Activated T-helper 1 cell treated with anti-CD3 and anti-CD28 coated beads, Interleukin-2, amount 50 U/mL, for 16 hours (primary cell): ENCODE measurements around the gene NREP.
"Not testable (repeated sequence)": the region's sequence is repeated elsewhere in the genome, so short reads cannot be mapped to it uniquely, and the experiment has no call there.

ENCODE experiments used
- DNase-seq, 2 donors: peaks; one replicate each; pipeline ENCODE4 v3.0.0-alpha.2; 2020; ENCODE audit warnings: low read depth in 1 of 2, low spot score in 1 of 2

NREP gene

DNA sequence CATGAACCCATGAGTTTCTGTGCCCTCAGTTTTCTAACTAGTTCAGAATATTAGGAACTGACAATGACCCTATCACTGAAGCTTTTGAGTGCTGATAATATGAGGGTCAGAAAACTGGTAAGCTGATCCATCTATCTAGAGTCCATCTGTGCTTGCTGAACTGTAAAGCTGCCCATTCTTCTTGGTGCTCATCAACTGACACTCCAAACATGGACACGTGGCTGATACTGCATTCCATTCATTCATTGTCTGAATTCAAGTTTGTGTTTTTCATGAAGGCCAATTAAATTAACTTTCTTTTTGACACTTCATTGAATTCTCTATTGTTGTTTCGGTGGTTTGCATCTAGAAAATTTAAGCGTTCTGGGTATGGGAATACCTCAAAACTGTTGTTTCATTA lies 17.6 kb downstream of the NREP start:
- no peak for DNase-seq

DNA sequence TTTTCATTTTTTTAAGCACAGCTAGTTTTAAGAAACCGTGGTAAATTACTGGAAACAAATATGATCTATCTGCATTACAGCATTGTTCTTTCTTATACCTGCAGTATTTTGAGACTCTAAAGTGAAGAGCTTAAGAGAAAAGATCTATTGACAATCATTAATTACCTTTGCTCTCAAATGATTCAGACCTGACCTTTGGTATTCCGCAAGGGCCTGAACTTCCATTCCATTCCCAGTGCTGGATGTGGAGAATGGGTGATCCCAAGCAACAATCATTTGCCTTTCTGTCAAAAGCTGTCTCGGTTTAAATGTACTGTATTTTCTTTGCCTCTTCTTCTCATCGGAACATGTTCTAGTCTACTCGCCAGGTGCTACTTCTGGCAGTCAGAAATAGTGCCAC lies 18.9 kb downstream of the NREP start:
- no peak for DNase-seq

DNA sequence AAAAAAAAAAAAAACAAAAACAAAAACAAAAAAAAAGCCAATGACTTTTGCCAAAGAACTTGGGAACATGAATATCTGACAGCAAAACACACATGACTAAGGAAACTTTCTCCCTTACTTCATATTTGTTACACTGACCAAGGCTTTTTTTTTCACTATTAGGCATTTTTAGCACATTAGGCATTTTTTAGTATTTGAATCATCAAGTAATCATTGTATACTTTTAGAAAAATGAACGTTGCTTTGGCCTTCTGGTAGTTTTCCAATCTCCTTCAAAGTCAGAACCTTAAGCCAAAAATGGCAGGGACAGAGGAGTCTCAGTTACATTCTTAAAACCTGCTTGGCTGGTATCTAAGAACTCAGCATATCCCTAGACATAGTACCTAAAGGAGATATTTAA lies 19.3 kb downstream of the NREP start:
- no peak for DNase-seq

DNA sequence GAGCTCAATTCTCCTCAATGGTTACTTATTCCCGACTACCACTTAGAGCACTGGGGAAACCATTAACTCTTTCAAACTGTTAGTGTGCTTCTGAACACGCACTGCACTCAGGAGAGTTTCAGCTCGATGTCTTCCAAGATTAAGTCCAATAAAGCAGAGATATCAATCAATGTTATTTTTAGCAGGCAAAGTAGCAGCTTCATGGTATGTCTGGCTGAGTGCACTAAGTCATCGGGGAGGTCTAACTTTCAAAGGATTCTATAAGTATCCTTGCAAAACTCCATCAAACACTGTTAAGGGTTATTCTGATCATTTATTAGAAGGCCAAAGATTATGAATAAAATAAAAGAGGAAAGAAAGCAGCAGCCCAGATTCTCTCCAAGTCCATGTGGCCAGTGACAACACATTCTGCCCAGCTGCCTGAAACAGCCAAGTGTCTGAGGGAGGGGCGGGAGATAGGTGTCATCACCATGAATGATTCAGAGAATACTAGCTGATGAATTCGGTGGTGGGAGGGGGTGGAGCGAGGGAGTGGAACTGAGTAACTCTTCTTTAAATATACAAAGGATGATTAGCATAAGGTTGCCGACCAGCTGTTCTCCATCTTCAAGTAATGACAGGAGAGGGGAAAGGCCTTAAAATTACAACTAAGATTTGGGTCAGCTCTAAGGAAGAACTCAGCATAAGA lies 21.3 kb downstream of the NREP start:
- DNase-seq = no peak

DNA sequence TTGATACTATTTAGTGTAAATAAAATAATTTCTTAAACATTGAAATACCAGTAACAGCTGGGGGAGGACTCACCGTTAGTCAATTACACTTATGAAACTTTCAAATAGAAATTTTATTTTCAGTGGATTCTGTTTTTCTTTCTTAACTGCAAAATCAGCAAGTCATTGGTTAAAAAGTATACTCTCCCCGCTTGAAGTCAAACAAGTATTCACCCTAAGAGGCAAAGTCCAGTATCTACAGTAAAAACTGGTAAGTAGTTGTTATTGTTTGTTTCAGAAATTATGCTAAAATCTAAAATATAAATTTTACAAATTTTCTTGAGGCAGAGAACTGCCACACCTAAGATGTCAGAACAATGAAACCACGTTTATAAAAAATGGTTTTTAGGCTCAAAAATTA lies 22.4 kb downstream of the NREP start:
- DNase-seq = no peak

DNA sequence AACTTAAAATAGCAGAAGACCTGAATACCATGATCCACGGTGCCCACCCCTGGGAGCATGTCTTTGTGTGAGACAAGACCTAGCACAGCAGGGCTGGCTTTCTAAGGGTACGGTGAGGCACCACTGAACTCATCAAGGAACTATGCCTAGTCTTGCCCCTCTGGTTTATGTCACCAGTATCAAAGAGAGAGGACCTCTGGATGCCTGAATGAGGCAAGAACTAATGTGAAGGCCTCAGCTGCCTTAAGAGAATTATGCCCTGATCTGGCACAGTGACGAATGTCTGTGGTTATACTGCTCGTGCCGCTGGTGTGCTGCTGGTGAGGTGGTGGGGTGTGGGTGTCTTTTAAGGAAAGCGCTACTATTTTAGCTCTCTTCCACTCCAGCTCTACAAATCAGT lies 23.0 kb downstream of the NREP start:
- DNase-seq = no peak

DNA sequence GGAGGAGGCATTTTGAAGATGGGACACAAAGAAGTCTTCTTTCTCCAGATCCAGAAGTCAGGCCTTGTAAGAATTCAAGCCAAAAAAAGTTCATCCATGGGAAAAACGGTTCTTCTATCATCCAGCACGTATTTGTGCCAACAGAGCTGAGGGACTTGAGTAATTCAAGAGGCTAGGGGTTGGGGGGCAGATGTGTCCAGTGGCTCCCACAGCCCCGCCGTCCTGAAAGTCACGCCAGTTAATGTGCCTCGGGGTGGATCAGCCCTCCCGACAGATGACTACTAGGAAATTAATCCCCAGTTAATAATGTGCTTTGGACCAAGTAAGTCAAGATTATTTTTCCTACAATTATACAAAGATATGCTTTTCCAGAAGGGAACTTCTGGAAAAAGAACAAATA lies 23.4 kb downstream of the NREP start:
- no peak for DNase-seq

DNA sequence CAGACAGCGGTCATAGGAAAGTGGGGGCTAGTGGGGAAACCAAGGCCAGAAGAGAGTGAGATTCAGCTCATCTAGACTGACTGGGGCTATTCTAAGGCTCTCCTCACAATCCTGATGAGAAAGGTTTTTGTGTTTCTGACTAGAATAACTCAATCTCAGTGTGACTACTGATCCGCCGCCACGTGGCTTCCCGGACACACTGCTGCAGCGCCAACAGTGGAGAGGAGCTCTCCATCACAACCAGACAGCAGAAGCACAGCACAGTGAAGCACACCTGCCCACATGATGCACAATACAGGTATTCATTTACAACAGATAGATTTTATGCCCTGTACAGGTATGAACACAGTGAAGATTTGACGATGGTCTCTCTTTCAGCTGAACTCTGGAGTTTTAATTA lies 25.4 kb downstream of the NREP start:
- DNase-seq = no peak

DNA sequence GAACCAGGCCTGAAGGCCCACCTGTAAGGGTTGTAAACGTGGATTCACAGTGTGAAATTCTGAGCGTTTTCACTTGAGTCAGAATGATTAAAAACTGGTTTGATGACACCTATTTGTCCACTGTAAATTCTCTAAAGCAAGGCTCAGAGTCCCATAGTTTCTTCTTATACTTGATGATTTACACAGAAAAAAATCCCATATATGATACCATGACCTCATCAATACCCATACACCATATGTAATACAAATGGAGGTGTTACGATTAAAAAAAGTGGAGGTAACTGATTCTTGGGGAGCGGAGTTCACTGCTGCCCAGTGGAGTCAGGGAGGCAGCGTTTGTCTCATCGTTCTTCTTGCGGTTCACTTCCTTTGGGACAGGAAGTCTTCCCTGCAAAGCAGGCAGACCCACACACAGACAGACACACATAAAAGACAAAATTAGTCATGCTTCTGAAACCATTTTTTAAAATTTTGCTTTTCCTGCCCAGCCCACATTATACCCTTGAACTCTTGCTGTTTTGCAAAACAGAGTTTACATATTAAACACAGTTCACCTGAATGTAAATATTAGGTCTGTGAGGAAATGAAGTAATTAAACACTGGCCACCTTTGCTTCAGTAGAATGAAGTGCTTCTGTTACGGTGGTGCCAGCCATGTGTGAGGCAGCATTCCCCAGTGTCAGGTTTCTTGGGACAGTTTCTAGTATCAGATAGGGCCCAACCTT lies 26.2 kb downstream of the NREP start:
- DNase-seq = no peak

DNA sequence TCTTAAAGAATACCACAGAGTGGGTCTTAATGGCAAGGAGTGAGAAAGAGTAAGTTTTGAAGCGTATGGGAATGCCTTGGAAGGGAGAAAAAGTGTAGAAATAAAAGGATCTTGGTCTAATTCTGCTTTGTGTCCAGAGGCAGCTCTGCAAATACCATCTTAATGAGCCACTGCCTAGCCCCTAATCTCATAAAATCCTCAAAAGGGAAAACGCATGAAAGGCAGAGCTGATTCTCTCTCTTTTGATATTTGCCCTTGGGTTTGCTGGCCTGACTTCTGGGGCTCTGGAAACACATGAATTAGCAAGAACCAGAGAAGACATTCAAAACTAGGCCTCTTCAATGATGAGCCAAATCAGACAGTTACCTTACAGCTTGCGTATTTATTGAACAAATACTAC lies 28.1 kb downstream of the NREP start:
- no peak for DNase-seq

DNA sequence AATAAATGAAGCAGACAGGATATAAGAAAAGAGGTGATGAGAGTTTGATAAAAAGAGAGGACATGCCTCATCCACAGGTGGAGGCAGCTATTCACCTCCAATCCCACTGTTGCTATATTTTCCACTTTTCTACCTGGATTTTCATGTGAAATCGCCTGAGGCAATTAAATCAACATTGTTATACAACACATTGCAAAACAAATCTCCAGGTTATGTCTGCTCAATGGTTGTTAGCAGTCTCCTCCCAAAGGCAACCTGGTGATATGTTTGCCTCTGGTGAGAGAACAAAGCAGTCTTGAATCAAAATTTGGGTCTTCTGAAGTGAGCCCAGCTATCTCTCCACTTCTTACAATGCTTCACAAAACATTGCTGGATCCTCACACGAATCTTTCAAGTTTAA lies 30.0 kb downstream of the NREP start:
- no peak for DNase-seq

DNA sequence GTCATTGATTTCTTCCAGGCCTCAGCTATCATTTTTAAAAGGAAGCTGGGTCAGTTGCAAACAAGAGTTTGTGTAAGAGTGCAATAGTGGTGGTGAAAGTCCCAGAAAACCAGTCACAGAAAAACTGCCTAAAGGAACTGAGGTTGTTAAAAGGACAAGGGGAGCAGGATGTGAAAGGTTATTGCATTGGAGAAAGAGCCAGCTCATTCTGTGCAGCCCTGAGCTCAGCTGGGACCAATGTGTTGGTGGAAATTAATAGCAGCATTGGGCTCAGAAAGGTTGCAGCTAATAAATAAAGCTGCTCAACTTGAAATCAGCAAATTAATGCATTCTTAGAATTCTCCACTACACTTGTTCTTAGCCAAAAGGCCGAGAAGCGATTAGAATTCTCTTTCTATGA lies 34.9 kb downstream of the NREP start:
- no peak for DNase-seq

DNA sequence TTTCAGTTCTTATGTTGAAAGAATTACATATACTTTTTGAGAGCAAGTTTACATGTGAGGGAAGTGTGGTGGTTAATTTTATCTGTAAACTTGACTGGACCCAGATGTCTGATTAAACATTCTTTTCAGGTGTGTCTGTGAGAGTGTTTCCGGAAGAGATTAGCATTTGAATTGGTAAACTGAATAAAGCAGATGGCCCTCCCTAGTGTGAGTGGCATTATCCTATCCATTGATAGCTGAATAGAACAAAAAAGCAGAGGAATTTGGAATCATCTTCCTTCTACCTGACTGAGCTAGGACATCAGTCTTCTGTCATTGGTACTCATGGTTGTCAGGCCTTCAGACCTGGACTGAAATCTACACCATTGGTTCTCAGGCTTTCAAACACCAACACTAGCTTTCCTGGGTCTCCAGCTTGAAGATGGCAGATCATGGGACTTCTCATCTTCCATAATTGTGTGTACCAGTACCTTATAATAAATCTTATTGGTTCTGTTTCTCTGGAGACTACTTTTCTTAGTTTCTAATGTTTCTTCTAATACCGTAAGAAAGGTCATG lies 36.6 kb downstream of the NREP start:
- DNase-seq = no peak

DNA sequence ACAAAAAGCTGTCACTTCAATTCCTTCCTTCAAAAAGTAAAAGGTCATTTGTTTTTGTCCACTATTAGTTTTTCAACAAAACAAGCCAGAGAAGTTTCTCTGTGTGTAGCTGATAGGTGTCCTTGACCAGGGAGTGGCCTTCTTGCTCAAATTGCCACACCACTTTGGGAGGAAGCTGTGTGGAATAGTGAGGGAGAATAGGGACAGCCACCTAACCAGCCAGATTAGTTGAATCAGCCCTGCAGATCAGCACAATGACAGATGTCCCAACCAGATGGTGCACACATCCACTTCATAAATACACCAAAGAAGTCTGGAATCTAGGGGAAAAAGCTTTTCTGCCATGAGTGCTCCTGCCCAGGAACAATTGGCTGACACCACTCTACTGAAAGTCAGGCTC lies 37.2 kb downstream of the NREP start:
- no peak for DNase-seq

DNA sequence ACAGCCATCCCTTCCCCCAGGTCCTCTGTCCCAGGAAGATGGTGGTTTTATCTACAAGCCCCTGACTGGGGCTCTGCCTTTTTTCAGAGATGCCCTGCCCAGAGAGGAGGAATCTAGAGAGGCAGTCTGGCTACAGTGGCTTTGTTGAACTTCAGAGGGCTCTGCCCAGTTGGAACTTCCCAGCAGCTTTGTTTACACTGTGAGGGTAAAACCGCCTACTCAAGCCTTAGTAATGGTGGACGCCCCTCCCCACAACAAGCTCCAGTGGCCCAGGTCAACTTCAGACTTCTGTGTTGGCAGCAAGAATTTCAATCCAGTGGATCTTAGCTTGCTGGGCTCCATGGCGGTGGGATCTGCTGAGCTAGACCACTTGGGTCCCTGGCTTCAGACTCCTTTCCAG lies 40.2 kb downstream of the NREP start:
- DNase-seq = not testable (repeated sequence)

DNA sequence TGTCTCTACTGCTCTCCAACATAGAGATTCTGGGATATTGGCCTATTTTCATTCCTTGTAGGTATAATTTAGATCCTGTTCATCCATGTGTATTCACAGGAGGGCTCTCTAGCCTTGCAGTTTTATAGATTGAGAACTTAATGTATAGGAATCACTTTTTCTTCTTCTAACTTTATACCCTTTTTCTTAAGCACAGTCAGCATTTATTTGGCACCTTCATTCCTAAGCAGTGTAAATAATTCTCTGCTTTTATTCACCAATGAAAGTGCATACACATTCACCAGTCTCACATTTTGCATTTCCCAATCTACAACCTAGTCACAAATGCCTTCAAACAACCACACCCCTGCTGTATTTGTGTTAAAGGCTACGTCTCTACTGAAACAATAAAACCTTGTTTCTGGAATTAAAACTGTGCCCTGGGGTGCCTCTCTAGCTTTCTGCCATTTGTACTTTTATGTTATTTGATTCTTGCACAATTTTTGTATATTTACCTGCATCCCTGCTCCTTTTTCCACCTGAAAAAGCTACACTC lies 49.3 kb downstream of the NREP start:
- DNase-seq = no peak

DNA sequence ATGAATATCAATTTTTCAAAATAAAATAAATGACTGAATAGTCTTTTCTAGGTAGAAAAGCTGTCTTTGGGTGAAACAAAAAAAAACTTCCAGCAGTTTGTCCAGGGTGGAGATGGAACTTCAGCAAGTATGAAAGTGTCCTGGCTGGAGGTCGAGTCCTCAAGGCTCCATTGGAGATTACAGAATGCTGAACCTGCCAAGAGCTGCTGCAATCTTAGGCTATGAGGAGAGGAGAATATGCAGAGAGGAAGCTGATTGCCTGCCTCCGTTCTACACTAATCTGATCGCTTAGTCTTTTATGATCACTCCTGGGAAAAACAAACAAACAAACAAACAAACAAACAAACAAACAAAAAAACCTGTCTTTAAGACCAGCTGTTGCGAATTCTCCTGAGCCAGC lies 50.6 kb downstream of the NREP start:
- DNase-seq = no peak

DNA sequence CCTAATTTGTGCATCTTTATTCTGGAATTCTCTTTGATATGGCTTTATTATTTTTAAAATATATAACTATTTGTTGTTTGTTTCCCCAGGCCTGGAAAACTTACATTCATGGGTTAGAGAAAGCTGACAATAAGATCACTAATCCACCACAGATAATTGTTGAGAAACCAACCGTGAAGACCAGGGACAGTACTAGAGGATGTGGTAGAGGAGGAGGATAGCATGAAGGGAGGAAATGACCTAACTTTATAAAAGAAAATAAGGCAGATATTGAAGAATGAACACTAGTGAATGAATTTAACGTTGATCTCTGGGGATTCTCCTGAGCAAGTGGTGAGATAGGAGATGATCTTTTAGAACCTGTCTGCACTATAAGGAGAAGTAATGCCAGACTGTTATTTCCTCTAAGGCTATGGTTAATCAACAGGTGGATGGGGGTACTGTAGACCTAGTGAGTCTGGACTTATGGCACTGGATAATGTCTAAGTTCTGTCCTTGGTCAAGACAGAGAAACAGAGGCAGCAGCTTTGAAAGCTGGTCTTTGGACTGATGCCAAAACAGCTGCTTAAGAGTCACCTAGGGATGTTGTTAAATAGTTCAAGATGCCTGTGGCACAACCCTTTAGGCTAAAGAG lies 52.4 kb downstream of the NREP start:
- DNase-seq = no peak

DNA sequence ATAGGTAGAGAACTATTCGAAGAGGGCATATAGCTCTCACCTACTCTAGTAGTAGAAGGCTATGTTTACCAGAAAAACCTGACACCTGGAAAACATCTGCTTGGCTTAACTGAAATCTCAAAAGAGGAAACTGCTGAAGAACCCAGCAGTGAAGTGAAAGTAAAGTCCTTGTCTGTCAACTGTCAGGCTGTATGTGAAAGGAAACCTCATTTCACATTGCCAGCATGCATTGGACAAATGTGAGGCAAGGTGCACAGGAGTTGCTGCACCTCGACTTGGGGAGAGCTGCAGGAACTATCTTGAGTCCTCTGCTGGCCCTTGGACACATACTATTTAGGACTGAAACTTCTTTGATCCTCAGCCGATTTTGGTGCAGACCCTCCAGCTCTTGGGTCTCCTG lies 53.3 kb downstream of the NREP start:
- no peak for DNase-seq

DNA sequence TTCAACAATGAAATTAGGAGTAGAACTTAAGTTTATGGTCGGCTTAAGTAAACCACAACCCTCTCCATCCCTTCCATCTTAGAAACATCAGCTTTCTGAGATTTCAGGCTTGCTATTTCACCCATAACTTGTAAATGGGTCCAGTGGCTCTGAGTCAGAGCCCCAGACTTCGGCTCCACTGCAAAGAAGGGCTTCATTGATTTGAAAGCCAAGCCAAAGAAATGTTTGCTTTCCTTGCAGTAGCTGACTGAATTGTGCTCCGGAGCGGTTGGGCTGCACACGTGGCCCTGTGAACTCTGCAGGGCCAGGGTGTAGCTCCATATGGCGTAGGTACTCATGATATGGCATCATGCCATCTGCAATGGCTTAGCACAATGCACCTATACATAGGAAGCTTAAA lies 57.0 kb downstream of the NREP start:
- no peak for DNase-seq

DNA sequence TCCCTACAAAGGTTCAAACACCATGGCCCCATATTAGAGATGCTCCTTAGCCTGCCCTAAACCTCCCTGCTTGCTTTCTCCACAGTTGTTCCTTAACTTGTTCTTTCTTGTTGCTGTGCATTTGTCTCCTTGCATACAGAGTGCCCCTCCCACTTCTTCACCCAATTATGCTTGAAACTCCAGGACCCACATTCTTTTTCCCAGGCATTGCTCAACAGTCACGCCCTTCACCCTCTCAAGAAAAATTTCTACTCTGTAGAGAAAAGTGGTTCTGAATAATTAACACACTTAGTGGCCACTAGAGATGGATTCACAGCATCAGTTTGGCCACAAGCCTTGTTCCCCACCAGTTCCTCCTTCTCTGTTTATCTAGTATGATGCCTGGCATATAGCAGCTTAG lies 57.7 kb downstream of the NREP start:
- no peak for DNase-seq
